Measurements from ENCODE around the gene SIGLEC14.

SIGLEC14 gene

DNA sequence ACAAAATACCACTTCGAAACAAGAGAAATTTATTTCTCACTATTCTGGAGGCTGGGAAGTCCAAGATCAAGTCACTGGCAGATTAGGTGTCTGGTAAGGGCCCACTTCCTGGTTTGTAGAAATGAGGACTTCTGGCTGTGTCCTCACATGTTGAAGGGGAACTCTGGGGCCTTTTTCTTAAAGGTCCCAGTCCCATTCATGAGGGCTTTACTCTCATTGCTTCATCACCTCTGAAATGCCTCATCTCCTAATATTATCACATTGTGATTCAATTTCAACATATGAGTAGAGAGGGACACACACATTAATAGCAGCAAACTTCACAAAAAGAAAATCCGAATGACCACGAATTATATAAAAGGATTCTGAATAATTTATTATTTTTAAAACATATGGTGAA is 21.6 kb upstream of the SIGLEC14 start:
- TF ChIP-seq, protein P1, sequence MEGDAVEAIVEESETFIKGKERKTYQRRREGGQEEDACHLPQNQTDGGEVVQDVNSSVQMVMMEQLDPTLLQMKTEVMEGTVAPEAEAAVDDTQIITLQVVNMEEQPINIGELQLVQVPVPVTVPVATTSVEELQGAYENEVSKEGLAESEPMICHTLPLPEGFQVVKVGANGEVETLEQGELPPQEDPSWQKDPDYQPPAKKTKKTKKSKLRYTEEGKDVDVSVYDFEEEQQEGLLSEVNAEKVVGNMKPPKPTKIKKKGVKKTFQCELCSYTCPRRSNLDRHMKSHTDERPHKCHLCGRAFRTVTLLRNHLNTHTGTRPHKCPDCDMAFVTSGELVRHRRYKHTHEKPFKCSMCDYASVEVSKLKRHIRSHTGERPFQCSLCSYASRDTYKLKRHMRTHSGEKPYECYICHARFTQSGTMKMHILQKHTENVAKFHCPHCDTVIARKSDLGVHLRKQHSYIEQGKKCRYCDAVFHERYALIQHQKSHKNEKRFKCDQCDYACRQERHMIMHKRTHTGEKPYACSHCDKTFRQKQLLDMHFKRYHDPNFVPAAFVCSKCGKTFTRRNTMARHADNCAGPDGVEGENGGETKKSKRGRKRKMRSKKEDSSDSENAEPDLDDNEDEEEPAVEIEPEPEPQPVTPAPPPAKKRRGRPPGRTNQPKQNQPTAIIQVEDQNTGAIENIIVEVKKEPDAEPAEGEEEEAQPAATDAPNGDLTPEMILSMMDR (IDR thresholded peaks at IDR 0.05; ENCODE audit: insufficient read depth, low read depth, low read length, missing control alignments) = no peak
- no peak for DNase-seq (ENCODE audit: low read depth)
- no peak overlapping the region for H3K4me3 ChIP-seq (ENCODE audit: low read length)

DNA sequence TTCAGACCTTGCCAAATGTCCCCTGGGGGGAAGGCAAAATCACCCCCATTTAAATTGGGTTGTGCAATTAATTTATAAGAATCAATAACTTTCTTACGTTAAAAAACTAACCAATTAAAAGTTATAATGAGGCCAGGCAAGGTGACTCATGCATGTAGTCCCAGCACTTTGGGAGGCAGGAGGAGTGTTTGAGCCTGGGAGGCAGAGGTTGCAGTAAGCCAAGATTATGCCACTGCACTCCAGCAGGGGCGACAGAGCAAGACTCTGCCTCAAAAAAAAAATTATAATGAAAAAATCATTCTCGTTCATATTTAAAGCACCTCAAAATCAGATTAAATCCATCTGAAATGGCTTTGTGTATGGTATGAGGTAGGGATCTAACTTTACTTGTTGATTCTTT is 18.4 kb upstream of the SIGLEC14 start:
- peak; percentile 11 for DNase-seq (ENCODE audit: low read depth)
- TF ChIP-seq, protein P1 (IDR thresholded peaks at IDR 0.05; ENCODE audit: insufficient read depth, low read depth, low read length, missing control alignments) = peak; percentile 35
- H3K4me3 ChIP-seq (ENCODE audit: low read length) = no peak overlapping the region

DNA sequence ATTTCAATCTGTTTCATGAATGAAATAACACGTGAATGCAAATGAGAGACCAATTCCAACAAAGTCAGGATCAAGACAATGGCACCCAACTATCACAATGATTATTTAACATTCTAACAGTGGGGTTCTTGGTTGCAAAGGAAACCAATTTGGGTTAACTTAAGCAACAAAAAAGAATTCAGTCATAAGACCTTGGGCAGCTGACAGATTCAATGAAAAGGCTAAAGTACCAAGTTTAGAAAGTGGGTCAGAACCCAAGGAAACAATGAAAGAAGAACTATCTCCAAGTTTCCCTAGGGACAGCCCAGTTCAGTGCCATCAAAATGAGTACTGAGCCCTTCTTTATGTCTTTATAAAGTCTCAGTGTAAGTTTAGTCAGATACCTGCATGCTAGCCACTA is 17.5 kb upstream of the SIGLEC14 start:
- DNase-seq (ENCODE audit: low read depth) = no peak
- no peak overlapping the region for H3K4me3 ChIP-seq (ENCODE audit: low read length)
- TF ChIP-seq, protein P1 (IDR thresholded peaks at IDR 0.05; ENCODE audit: insufficient read depth, low read depth, low read length, missing control alignments) = no peak

DNA sequence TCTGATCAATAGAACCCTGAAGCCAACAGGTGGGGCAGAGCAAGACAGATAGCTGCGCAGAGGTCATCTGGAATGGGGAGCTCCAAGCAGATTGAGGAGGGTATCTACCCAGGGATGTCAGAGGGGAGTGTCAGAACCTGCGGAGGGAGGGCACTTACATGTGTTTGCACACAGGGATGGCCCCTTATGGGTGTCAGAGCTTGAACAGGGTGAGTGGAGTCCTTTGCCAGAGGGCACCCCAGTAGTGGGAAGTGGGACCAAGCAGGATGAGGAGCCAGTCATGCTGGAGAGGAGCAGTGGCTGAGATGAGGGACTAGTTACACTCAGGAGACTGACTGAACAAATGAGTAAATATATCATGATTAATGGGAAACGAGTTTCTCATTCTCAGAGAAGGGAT is 17.0 kb upstream of the SIGLEC14 start:
- TF ChIP-seq, protein P1 (IDR thresholded peaks at IDR 0.05; ENCODE audit: insufficient read depth, low read depth, low read length, missing control alignments) = no peak
- no peak for DNase-seq (ENCODE audit: low read depth)

DNA sequence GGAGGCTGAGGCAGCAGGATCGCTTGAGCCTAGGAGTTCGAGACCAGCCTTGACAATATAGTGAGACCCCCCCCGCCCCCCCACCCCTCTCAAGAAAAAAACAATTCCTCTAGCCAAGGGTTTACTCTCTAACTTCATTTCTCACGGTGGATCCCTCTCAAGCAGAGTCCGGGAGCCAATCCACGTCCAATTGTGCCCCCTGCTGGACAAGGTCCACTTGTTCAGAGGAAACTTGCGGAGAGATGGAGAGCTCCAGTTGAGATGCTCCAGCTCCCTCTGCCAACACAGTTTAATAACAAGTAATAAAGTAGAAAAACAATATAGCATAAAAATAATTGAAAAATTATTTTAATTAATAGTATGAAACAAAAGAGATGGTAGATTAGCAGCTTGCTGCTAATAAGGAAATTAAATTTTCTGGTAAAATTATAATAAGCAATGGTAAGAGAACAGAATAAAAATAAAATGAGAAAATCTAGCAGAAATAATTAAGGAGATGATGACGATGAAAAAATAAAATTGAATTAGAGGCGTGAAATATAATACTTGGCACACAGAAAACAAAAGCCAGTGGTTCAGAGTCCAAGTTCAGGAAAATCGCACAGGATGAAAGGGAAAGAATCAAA is 14.5 kb upstream of the SIGLEC14 start:
- TF ChIP-seq, protein P1 (IDR thresholded peaks at IDR 0.05; ENCODE audit: insufficient read depth, low read depth, low read length, missing control alignments) = peak; percentile 78
- peak; percentile 81 for DNase-seq (ENCODE audit: low read depth)

More for the DNA sequence above, 17.0 kb upstream of the SIGLEC14 start:
- H3K4me3 ChIP-seq (ENCODE audit: low read length) = no peak overlapping the region

DNA sequence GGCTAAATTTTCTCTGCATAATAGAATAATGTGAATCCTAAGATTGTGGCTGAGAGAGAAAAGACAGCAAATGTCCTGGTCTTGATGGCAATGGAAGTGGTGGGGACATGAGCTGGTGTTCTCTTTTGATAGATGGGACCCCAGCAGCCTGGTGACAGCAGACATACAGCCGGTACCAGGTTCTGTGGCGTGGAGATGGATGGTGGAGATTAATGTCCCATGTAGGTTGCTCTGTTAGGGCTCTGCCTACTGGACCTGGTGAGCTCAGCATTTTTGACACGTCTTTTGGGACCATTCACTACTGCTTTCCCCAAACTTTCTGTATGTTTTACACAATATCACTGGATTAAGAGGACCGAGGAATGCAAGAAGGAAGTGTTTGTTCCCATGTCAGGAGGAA is 8.2 kb upstream of the SIGLEC14 start:
- TF ChIP-seq, protein P1 (IDR thresholded peaks at IDR 0.05; ENCODE audit: insufficient read depth, low read depth, low read length, missing control alignments) = no peak
- H3K4me3 ChIP-seq (ENCODE audit: low read length) = no peak overlapping the region
- no peak for DNase-seq (ENCODE audit: low read depth)

More for the DNA sequence above, 14.5 kb upstream of the SIGLEC14 start:
- no peak overlapping the region for H3K4me3 ChIP-seq (ENCODE audit: low read length)

DNA sequence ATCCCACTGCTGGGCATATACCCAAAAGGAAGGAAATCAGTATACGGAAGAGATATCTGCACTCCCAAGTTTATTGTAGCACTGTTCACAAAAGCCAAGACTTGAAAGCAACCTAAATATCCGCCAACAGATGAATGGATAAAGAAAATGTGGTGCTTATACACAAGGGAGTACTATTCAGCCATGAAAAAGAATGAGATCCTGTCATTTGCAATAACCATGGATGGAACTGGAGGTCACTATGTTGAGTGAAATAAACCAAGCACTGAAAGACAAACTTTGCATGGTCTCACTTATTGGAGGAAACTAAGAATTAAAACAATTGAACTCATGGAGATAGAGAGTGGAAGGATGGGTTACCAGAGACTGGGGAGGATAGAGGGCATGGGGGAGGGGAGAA is 6.5 kb upstream of the SIGLEC14 start:
- no peak overlapping the region for H3K4me3 ChIP-seq (ENCODE audit: low read length)
- TF ChIP-seq, protein P1 (IDR thresholded peaks at IDR 0.05; ENCODE audit: insufficient read depth, low read depth, low read length, missing control alignments) = no peak
- DNase-seq (ENCODE audit: low read depth) = no peak
